Stimulated activated CD8-positive, alpha-beta memory T cell treated with anti-CD3 and anti-CD28 coated beads, Interleukin-7, amount 100 ng/mL, for 24 hours (primary cell): ENCODE measurements around the gene C9orf152.

Experiments used
- DNase-seq: peaks from one replicate; pipeline ENCODE4 v3.0.0-alpha.2; 2020; ENCODE audit warnings: low read depth

C9orf152 gene

DNA sequence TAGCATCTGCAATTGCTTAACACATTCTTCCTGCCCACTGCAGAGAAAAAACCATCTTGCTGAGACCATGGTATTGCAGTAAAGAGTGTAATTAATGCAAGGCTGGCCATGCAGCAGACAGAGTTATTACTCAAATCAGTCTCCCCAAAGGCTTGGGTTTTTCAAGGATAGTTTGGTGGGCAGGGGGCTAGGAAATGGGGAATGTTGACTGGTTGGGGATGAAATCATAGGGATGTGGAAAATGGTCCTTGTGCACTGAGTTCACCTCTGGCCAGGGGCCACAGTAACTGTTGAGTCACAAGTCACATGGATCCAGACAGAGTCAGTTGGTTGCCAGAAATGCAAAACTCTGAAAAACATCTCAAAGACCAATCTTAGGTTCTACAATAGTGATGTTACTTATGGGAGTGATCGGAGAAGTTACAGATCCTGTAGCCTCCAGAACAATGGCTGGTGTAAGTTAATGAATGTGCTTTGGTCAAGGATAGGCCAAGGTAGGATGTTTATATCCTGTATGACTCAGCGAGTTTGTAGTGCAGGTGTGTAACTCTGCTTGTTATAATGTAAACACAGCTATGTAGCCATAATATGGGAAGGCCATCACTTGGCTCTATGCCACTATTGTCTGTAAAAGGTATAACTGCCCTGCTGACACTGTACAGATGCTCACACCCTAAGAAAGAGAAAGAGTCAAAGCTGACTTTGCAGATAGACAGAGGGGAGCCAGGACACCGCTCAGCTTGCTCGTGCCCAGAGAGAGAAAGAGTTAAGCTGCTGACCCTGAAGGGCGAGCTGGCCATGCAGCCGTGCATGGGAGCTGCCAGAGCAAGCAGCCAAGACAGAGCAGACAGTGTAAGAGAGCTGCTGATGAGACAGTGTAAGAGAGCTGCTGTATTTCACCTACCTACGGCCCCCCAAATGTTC lies 27.2 kb downstream of the C9orf152 start:
- DNase-seq = no peak

- no peak for DNase-seq
Measured at GRCh38 chr9:110179734-110180133, 28.2 kb downstream of the C9orf152 start.

DNA sequence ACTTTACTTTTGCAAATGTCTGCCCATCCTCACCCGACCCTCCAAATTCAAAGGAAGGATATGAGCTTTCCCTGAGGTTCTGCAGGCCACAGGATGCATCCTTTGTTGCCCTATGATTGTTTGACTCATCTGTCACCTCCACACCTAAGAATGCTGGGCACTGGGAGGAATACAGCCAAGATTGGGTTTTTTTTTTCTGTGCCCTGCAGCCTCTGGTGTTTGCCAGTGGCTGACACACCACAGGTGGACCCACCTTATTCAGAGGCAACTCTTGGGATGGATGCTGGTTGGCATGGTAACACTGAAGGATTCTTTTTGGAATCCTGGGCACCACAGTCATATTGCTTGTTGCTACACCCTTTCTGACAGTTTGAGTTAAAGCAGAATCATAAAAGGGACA lies 29.7 kb downstream of the C9orf152 start:
- DNase-seq = no peak

DNA sequence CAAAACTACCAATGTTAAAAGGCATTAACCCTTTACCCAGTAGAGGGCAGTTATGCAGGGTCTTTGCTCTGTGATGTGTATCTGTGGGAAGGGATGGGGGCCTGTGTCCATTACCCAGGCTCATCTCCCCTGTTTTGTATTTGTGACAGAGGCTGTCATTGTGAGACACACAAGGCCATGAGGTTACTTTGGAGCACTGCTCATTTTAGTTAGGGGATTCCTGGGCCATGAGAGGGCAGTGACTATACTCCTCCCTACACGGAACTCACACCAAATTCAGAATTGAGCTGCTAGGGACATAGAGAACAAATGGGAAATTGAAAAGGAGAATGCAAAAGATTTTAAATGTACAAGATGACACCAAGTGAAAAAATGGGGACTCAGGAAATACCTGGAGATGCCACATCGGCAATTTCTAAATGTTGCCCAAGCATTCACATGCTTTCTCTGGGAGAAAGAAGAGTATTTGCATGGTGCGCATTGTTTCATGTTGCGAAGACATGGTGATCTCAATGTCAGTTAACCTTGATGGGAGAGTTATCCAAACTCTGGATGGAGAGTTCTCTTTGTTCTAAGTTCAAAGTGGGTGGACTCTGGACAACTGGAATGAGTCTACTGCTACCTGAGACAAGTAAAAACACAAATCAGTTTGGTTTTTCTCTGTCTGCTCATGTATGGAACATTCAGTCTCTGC lies 32.5 kb downstream of the C9orf152 start:
- no peak for DNase-seq

- no peak for DNase-seq
Measured at GRCh38 chr9:110173322-110173642, 34.7 kb downstream of the C9orf152 start.

- no peak for DNase-seq
Measured at GRCh38 chr9:110170357-110171257, 37.4 kb downstream of the C9orf152 start.

GRCh38 chr9:110168486-110168885 lies 39.5 kb downstream of the C9orf152 start:
- no peak for DNase-seq

DNA sequence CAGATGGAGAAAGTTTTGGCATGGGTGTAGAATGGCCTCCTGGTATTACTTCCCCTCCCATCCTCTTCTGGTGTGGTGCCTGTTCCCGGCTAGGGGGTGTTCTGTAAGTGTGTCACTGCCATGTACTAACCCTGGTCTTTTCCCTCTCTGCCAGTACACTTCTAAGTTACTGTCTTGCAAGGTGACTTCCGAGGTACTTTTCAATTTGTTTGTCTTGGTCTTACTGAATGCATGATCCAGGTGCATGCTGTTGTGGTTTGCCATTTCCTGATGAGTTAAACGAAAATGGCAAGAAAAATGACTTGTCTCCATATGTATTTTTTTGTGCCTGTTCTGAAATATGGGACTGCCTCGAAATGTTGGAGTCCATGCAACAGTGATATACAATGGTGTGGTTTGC lies 46.0 kb downstream of the C9orf152 start:
- DNase-seq = no peak

DNA sequence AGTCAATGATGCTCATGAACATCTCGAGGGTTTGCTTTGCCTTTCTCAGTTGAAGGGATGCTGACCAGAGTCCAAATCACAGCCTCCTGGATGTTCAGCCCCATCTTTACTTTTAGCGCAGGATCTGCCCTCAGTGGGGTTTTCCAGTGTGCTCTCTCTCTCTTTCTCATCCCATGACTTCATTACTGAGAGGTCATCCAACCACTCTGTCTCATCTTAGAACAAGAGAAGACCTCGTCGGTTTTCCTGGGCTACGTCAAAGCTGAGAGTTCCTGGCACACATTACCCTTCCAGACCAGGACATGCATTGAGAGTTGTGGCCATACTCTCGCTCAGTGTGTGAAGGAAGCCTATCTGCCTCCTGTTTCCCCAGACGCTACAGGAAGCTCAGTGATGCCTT lies 47.3 kb downstream of the C9orf152 start:
- no peak for DNase-seq

- no peak for DNase-seq
Measured at GRCh38 chr9:110160123-110160522, 47.8 kb downstream of the C9orf152 start.

DNA sequence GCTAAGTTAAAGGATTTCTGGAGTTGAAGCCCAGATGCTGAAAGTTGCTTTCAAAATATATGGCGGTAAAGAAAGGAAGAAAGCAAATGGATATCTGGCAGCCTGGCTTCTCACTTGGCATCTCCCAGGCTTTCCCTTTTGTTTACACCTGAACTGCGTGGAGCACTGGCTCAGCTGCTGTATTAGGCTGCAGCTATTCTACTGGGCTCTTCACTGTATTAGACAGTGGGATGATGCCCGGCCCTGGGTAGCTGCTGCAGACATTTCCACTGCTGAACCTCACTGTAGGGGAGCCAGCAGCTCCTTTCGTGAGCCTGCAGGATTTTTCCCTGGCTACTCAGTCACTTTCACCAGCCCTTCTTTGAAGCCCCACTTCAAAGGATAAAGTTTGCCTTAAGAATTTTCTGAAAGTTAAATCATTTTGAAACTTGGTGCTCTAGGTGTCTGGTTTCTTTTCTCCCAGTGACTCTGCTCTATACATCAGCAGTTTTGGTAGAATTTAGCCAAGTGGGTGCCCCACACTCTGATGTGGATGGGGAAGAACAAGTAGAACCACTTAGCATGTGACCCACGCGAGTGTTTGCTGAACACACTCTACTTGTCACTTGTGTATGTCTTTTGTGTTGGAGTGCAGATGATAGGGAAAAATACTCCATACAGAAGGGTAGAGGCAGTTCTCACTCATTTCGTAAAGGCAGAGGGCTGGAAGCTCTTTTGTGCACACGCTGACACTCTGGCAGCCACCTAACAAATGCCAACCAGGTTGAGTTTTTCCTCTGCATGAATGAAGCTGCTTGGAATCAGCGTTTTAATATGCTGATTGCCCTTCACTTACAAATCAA lies 49.9 kb downstream of the C9orf152 start:
- no peak for DNase-seq

GRCh38 chr9:110156902-110157301 lies 51.1 kb downstream of the C9orf152 start:
- no peak for DNase-seq

DNA sequence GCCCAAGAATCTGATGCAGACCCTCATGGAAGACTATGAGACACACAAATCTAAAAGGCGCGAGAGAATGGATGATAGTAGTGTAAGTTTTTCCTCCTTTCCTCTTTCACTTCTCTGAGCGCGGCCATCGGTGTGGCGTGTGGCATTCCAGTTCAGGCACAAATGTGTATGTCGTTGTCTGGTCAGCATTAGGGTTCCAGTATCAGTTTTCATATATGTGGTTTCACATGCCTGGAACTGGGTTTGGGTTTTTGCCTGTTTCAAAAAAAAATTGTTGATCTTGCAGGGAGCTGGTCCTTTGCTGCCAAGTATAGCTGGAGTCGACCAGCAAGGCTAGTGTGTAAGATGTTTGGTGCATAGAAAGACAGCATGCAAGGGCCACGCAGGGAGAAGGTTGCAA lies 51.5 kb downstream of the C9orf152 start:
- no peak for DNase-seq

GRCh38 chr9:110155751-110156150 lies 52.2 kb downstream of the C9orf152 start:
- DNase-seq = no peak

- no peak for DNase-seq
Measured at GRCh38 chr9:110153431-110153830, 54.5 kb downstream of the C9orf152 start.

GRCh38 chr9:110152704-110153374 lies 55.1 kb downstream of the C9orf152 start:
- DNase-seq = no peak
